Stimulated activated CD8-positive, alpha-beta memory T cell treated with anti-CD3 and anti-CD28 coated beads, Interleukin-4, amount 100 ng/mL, for 48 hours (primary cell): Measurements from ENCODE around the gene GPR160.
A peak's percentile ranks its signal among the peaks of the same experiment; 100 is the strongest.
"Not testable (repeated sequence)": the region's sequence is repeated elsewhere in the genome, so short reads cannot be mapped to it uniquely, and the experiment has no call there.

Experiments
- DNase-seq: peaks from one replicate; pipeline ENCODE4 v3.0.0-alpha.2; 2020

GPR160 gene

GRCh38 chr3:170037463-170038433, at the start of gene GPR160:
GPR160 (plus strand) TSS chr3:170037995; CDS start chr3:170083973, 45,978 bp downstream.
- peak; percentile 89 for DNase-seq

GRCh38 chr3:169990431-169990830, 47.4 kb upstream of the GPR160 start:
- no peak for DNase-seq

- DNase-seq, result no peak
Observed at GRCh38 chr3:169992156-169992555, 45.6 kb upstream of the GPR160 start.

- no peak for DNase-seq
Observed at GRCh38 chr3:169992781-169993180, 45.0 kb upstream of the GPR160 start.

GRCh38 chr3:169993761-169994160, 44.0 kb upstream of the GPR160 start:
- no peak for DNase-seq

GRCh38 chr3:169996063-169996462, 41.7 kb upstream of the GPR160 start:
- no peak for DNase-seq

- DNase-seq, result no peak
Observed at GRCh38 chr3:169998668-169999131, 39.1 kb upstream of the GPR160 start.

GRCh38 chr3:169999433-169999832, 38.4 kb upstream of the GPR160 start:
- no peak for DNase-seq

GRCh38 chr3:170000051-170000450, 37.7 kb upstream of the GPR160 start:
- no peak for DNase-seq

GRCh38 chr3:170002231-170002630, 35.6 kb upstream of the GPR160 start:
- DNase-seq, result no peak

GRCh38 chr3:170002879-170003278, 34.9 kb upstream of the GPR160 start:
- no peak for DNase-seq

- no peak for DNase-seq
Observed at GRCh38 chr3:170003881-170004356, 33.9 kb upstream of the GPR160 start.

GRCh38 chr3:170007031-170007663, 30.6 kb upstream of the GPR160 start:
- DNase-seq, result peak; percentile 44

- no peak for DNase-seq
Observed at GRCh38 chr3:170010498-170010897, 27.3 kb upstream of the GPR160 start.

- no peak for DNase-seq
Observed at GRCh38 chr3:170012683-170013400, 25.0 kb upstream of the GPR160 start.

GRCh38 chr3:170016057-170016456, 21.7 kb upstream of the GPR160 start:
- no peak for DNase-seq

- DNase-seq, result not testable (repeated sequence)
Observed at GRCh38 chr3:170019306-170019705, 18.5 kb upstream of the GPR160 start.

GRCh38 chr3:170021083-170021482, 16.7 kb upstream of the GPR160 start:
- no peak for DNase-seq

GRCh38 chr3:170022336-170022735, 15.5 kb upstream of the GPR160 start:
- no peak for DNase-seq

GRCh38 chr3:170023165-170023564, 14.6 kb upstream of the GPR160 start:
- DNase-seq, result no peak

GRCh38 chr3:170024581-170024980, 13.2 kb upstream of the GPR160 start:
- no peak for DNase-seq

GRCh38 chr3:170027233-170028102, 10.3 kb upstream of the GPR160 start:
- DNase-seq, result no peak
